Testis (tissue), 2 donors: ENCODE results near the gene AFM.

Experiments used
- POLR2A ChIP-seq: fragments of 450-650 bp; IDR thresholded peaks from one replicate; pipeline ENCODE4 v1.6.1; 2017; ENCODE audit warnings: antibody characterized with exemption, mild to moderate bottlenecking, moderate library complexity
- TF ChIP-seq, protein P1 (sequence below), 3 experiments: fragments of 450-650 bp in 2 of 3; fragments of 200-600 bp in 1 of 3; sonication (generic) in 1 of 3; IDR thresholded peaks; one replicate each; pipeline ENCODE4 v1.5.1; 2016 to 2019; ENCODE audit warnings: antibody characterized with exemption in 3 of 3, mild to moderate bottlenecking in 2 of 3, moderate library complexity in 1 of 3

DNA sequence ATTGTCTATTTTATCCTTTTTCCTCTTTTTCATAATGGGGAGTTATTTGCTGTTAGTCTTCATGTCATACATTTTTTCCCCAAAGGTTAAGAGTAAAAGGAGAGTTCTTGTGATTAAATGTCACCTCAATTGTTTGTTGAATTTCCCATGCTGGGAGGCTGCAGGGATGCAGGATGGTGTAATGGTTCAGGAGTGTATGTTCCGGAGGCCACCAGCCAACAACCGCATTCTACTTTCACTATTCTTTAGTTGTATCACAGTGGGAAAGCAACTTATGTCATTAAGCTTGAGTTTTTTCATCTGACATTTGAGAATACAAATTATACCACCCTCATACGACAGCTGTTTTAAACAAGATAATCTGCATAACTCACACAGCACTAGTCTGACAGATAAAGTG is 30.1 kb upstream of the AFM start:
- TF ChIP-seq, protein P1, sequence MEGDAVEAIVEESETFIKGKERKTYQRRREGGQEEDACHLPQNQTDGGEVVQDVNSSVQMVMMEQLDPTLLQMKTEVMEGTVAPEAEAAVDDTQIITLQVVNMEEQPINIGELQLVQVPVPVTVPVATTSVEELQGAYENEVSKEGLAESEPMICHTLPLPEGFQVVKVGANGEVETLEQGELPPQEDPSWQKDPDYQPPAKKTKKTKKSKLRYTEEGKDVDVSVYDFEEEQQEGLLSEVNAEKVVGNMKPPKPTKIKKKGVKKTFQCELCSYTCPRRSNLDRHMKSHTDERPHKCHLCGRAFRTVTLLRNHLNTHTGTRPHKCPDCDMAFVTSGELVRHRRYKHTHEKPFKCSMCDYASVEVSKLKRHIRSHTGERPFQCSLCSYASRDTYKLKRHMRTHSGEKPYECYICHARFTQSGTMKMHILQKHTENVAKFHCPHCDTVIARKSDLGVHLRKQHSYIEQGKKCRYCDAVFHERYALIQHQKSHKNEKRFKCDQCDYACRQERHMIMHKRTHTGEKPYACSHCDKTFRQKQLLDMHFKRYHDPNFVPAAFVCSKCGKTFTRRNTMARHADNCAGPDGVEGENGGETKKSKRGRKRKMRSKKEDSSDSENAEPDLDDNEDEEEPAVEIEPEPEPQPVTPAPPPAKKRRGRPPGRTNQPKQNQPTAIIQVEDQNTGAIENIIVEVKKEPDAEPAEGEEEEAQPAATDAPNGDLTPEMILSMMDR (IDR thresholded peaks at IDR 0.05): no peak
- TF ChIP-seq POLR2A: no peak
